ENCODE measurements around the gene CAMK2A.

The CAMK2A gene

GRCh38 chr5:150315245-150315644, 25.7 kb upstream of the CAMK2A start:
- DNase-seq: no peak

DNA sequence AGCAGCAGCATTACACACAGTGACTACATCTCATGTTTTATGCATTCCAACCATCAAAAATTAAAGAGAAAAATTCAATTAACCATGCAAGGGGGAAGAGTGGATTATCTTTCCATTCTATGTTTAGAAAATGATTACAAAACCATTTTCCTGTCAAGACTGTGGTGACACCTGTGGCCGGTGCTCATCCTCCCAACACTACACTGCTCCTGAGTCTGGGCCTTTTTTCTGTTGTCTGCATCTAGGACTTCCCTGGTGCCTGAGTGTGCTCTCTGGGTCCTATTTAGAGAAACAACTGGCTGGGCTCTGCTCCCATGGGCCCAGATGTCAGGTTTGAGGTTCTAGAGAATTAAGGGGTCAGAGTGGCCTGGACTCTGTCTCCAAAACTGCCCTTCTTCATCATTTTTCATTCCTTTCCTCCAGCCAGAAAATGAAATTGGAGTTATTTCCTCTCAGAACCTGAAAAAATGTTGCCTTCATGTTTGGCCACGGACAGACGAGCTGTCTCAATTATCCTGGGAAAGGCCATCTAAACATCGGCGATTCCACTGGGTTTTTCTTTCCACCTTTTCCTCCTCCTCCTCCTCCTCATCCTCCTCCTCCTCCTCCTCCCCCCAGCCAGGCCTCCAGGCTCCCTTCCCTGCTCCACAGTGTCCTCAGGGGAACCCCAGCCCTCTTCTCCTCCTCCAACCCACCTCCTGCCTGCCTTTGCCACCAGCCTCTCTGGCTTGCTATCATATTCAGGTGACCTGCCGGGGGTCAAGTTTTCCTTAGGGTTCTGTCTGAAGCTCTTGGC, 24.5 kb upstream of the CAMK2A start:
- DNase-seq: no peak

DNA sequence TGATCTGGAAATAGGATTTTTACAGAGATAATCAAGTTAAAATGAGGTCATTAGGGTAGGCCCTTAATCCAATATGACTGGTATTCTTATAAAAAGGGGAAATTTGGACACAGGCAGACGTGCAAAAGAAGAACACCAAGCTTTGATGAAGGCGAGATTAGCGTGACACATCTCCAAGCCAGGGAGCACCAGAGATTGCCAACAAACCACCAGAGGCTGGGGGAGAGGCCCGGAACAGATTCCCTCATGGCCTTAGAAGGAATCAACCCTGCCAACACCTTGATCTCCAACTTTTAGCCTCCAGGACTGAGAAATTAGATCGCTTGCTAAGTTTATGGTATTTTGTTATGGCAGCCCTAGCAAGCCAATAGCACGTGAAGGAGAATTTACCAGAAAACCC, 23.9 kb upstream of the CAMK2A start:
- no peak for DNase-seq

GRCh38 chr5:150312518-150312917, 22.9 kb upstream of the CAMK2A start:
- DNase-seq: no peak

- DNase-seq: no peak
Measured at GRCh38 chr5:150311015-150311692, 21.6 kb upstream of the CAMK2A start.

DNA sequence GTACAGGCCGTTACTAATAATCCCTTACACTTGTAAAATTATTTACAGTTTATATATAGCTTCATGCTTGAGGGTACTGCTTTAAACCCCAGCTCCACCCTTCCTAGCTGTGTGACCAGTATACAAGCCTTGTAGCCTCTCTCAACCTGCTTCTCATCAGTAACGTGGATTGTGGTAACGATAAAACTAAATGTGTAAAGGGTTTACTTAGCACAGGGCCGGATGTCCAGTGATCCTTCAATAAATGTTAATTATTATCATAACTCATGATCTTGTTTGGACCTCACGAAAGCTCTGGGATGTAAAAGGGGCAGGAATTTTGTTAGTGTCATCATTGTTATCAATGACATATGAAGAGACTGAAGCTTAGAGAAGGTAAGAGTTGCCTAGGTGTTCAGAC, 20.7 kb upstream of the CAMK2A start:
- DNase-seq: no peak

DNA sequence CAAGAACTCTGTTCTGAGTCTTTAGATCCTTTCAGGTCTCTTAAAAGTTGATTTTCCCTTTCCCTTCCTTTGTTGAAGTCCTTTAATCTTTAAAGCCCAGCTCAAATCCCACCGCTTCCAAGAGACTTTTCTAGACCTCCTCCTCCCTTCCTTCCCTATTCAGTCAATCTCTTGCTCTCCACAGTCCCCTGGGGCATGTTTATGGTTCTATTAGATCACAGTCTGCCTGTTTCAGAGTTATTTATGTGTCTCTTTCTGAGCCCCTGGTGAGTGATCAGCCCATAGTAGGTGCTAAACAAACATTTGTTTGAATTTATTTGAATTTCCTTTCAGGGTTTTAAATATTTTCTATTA, 20.3 kb upstream of the CAMK2A start:
- no peak for DNase-seq

GRCh38 chr5:150309101-150309885, 19.7 kb upstream of the CAMK2A start:
- DNase-seq: no peak

GRCh38 chr5:150307617-150308426, 18.2 kb upstream of the CAMK2A start:
- DNase-seq: no peak

- DNase-seq: no peak
Measured at GRCh38 chr5:150306775-150307174, 17.2 kb upstream of the CAMK2A start.

- DNase-seq: no peak
Measured at GRCh38 chr5:150305557-150305956, 16.0 kb upstream of the CAMK2A start.

GRCh38 chr5:150305095-150305494, 15.5 kb upstream of the CAMK2A start:
- DNase-seq: no peak

- no peak for DNase-seq
Measured at GRCh38 chr5:150304481-150305081, 15.0 kb upstream of the CAMK2A start.

- no peak for DNase-seq
Measured at GRCh38 chr5:150303660-150304386, 14.2 kb upstream of the CAMK2A start.

GRCh38 chr5:150303070-150303615, 13.6 kb upstream of the CAMK2A start:
- DNase-seq: no peak

DNA sequence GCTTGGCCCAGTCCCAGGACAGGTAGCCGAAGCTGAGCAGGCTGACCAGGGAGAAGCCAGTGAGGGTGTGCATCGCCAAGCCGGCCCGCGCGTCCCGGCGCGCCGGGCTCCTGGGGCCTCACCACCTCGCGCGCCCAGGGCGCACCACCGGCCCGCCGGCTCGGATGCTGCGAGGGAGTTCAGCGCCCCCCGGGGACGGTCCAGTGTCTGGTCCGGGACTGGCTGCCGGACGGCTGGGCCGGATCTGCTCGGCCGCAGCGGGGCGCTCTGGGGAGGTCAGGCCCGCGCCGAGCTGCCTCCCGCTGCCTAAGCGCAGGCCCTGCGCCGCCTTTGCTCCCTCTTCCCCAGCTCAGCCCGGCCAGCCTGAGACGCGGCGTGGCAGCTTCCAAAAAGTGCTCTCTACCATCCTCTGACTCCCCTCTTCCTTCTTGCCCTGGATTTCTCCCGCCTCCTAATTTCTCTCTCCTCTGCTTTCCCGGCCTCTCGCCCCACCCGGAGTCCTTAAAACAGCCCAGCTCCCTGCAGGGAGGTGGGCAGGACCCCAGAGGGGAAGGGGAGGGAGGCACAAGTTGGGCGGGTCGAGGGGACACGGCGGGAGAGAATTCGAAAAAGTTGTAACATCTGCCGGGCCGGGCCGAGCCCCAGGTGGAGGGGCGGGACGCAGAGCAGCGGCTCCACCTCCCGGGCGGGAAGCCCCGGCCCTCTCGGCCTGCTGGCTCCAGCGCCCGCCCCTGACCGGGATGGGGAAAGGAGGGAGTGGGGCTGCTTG, 12.9 kb upstream of the CAMK2A start, which contains the start of gene ARSI:
TSS of gene ARSI (minus strand) at position 605 of the 769 bp plus-strand sequence. CDS start at position 73, 532 bp downstream.
- no peak for DNase-seq

DNA sequence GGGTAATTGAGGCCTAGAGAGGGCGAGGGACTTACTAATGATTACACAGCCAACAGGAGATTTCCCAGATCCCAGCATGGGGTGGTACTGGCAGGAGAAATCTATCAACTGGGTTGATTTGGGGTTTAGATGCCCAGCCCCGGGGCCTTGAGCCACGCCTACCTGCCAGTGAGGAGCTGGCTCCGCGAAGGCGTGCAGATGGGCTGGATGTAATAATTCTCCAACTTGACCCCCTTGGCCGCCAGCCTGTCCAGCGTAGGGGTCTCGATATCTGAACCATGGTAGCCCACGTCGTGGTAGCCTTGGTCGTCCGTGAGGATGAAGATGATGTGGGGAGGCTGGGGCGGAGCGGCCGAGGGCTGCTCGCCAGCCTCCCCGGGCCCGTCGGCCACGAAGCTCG, 12.3 kb upstream of the CAMK2A start:
- DNase-seq: no peak

- DNase-seq: no peak
Measured at GRCh38 chr5:150301170-150301505, 11.6 kb upstream of the CAMK2A start.

- no peak for DNase-seq
Measured at GRCh38 chr5:150300496-150301169, 11.1 kb upstream of the CAMK2A start.
